GM23338 (cell line): ENCODE results near the gene HEYL.

ENCODE experiments used
- CREB1 ChIP-seq: fragments of 250-450 bp; sonication (Bioruptor Pico); IDR thresholded peaks from 2 replicates; pipeline ENCODE4 v1.5.0; 2020; ENCODE audit warnings: low read depth, mild to moderate bottlenecking, moderate library complexity
- CTCF ChIP-seq, 2 experiments: fragments of 200-600 bp in 1 of 2; sonication (generic) in 1 of 2; conservative IDR thresholded peaks; 2 replicates each; pipeline versions ENCODE4 v1.5.1 to v1.6.1; 2016 to 2017; ENCODE audit warnings: antibody characterized with exemption in 2 of 2, low read depth in 2 of 2, mild to moderate bottlenecking in 2 of 2, moderate library complexity in 1 of 2
- ETS1 ChIP-seq: IDR thresholded peaks from 2 replicates; pipeline ENCODE4 v1.6.1; 2016; ENCODE audit warnings: antibody characterized with exemption
- EZH2 ChIP-seq: fragments of 200-600 bp; sonication (generic); IDR thresholded peaks from one replicate; pipeline ENCODE4 v1.8.0; 2017; ENCODE audit warnings: antibody characterized with exemption, mild to moderate bottlenecking, low read depth; ENCODE audit not compliant: unreplicated experiment
- EZH2phosphoT487 ChIP-seq: fragments of 200-600 bp; sonication (generic); IDR thresholded peaks from one replicate; pipeline ENCODE4 v1.8.1; 2018; ENCODE audit warnings: antibody characterized with exemption; ENCODE audit not compliant: unreplicated experiment
- JUNB ChIP-seq: IDR thresholded peaks from one replicate; pipeline ENCODE4 v1.6.1; 2016; ENCODE audit warnings: antibody characterized with exemption; ENCODE audit not compliant: unreplicated experiment
- NANOG ChIP-seq: IDR thresholded peaks from 2 replicates; pipeline ENCODE4 v1.6.1; 2016; ENCODE audit warnings: antibody characterized with exemption, borderline replicate concordance
- POLR2AphosphoS5 ChIP-seq: IDR thresholded peaks from 2 replicates; pipeline ENCODE4 v1.6.1; 2016; ENCODE audit warnings: antibody characterized with exemption, low read depth
- REST ChIP-seq: IDR thresholded peaks from one replicate; pipeline ENCODE4 v1.6.1; 2018; ENCODE audit warnings: antibody characterized with exemption; ENCODE audit not compliant: unreplicated experiment
- STAT1 ChIP-seq: IDR thresholded peaks from one replicate; pipeline ENCODE4 v1.6.1; 2016; ENCODE audit warnings: antibody characterized with exemption; ENCODE audit not compliant: unreplicated experiment
- ZNF114 ChIP-seq: fragments of 250-450 bp; sonication (Bioruptor Pico); IDR thresholded peaks from 2 replicates; pipeline ENCODE4 v1.5.0; 2020; ENCODE audit warnings: mild to moderate bottlenecking, moderate library complexity
- ZNF331 ChIP-seq: fragments of 250-450 bp; sonication (Bioruptor Pico); IDR thresholded peaks from 2 replicates; pipeline ENCODE4 v1.5.0; 2020; ENCODE audit warnings: low read depth, mild to moderate bottlenecking, moderate library complexity
- ZNF462 ChIP-seq: fragments of 250-450 bp; sonication (Bioruptor Pico); IDR thresholded peaks from 2 replicates; pipeline ENCODE4 v1.5.0; 2020; ENCODE audit warnings: mild to moderate bottlenecking, moderate library complexity

- TF ChIP-seq CTCF (conservative IDR thresholded peaks at IDR 0.05; ENCODE audit: low read depth in 2 of 2) (no peak), POLR2AphosphoS5 (no peak), JUNB (no peak), EZH2 (no peak), CREB1 (CRISPR knock-in tag) (no peak), EZH2phosphoT487 (no peak), ETS1 (no peak), REST (no peak), ZNF331 (CRISPR knock-in tag) (no peak), ZNF462 (CRISPR knock-in tag) (no peak), ZNF114 (CRISPR knock-in tag) (no peak), NANOG (no peak), STAT1 (no peak)
Measured at GRCh38 chr1:39635871-39636210, 3.6 kb downstream of the HEYL start.
